Neutrophil (primary cell): ENCODE measurements around the gene MAP2K7.
"Not testable (repeated sequence)": the region's sequence is repeated elsewhere in the genome, so short reads cannot be mapped to it uniquely, and the experiment has no call there.

Experiments
- H3K27ac ChIP-seq: fragments of 200-600 bp; sonication (generic); 2 replicates; pipeline ENCODE4 v1.5.1; 2016; ENCODE audit warnings: mild to moderate bottlenecking, moderate library complexity
- H3K27me3 ChIP-seq: fragments of 200-600 bp; sonication (generic); 2 replicates; pipeline ENCODE4 v1.6.0; 2016; ENCODE audit warnings: mild to moderate bottlenecking
- H3K36me3 ChIP-seq: fragments of 200-600 bp; sonication (generic); 2 replicates; pipeline ENCODE4 v1.5.1; 2017
- H3K4me1 ChIP-seq, 2 experiments: fragments of 200-600 bp in 1 of 2; sonication (generic) in 1 of 2; 1 replicate in 1 of 2; 2 replicates in 1 of 2; pipeline versions ENCODE4 v1.5.1 to v1.6.1; 2013 to 2016; ENCODE audit warnings: low read depth in 1 of 2, low read length in 1 of 2, mild to moderate bottlenecking in 1 of 2, moderate library complexity in 1 of 2; ENCODE audit not compliant: control insufficient read depth in 1 of 2, insufficient read depth in 1 of 2
- H3K4me3 ChIP-seq, 2 experiments: fragments of 200-600 bp in 1 of 2; sonication (generic) in 1 of 2; 1 replicate in 1 of 2; 2 replicates in 1 of 2; pipeline ENCODE4 v1.5.1; 2013 to 2016; ENCODE audit warnings: low read depth in 1 of 2, low read length in 1 of 2, mild to moderate bottlenecking in 1 of 2, moderate library complexity in 1 of 2
- H3K9me3 ChIP-seq: fragments of 200-600 bp; sonication (generic); 2 replicates; pipeline ENCODE4 v1.5.1; 2016
- CTCF ChIP-seq: fragments of 200-600 bp; sonication (generic); IDR thresholded peaks from 2 replicates; pipeline ENCODE4 v1.5.1; 2016; ENCODE audit warnings: antibody characterized with exemption

MAP2K7 gene

DNA sequence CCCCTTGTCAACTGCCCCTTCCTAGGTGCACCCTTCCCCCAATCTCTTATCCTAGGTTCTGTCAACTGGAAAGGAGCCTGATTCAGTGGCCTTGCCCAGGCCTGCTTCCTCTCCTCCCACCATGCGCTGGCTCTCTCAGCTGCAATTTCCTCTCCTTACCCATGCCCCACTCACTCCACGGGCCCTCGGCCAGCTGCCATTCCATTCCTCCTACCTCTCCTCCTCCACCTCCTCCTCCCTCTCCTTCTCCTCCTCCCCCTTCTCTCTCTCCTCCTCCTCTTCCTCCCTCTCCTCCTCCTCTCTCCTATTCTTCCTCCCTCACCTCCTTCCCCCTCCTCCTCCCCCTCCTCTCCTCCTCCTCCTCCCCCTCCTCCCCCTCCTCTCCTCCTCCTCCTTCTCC lies 49.4 kb downstream of the MAP2K7 start:
- Histone ChIP-seq H3K36me3 (no peaks in the 10 kb centered on the region), H3K4me3 (no peak overlapping the region), H3K27me3 (no peaks in the 10 kb centered on the region), H3K4me1 (peaks cover 11 to 12% of the 10 kb centered on the region in 2 experiments), H3K27ac (no peak overlapping the region), H3K9me3 (no peaks in the 10 kb centered on the region)
- TF ChIP-seq CTCF: no peak

- no peaks in the 10 kb centered on the region for H3K36me3 ChIP-seq
- H3K9me3 ChIP-seq: no peaks in the 10 kb centered on the region
- no peak overlapping the region for H3K27ac ChIP-seq
- H3K4me3 ChIP-seq: no peak overlapping the region
- H3K4me1 ChIP-seq: peaks cover 11 to 12% of the 10 kb centered on the region in 2 experiments
- TF ChIP-seq CTCF: no peak
- H3K27me3 ChIP-seq: no peaks in the 10 kb centered on the region
Observed at GRCh38 chr19:7953576-7953975, 49.9 kb downstream of the MAP2K7 start.

- H3K36me3 ChIP-seq: peaks cover 8% of the 10 kb centered on the region
- H3K27ac ChIP-seq: no peak overlapping the region
- H3K4me3 ChIP-seq: no peak overlapping the region
- no peaks in the 10 kb centered on the region for H3K9me3 ChIP-seq
- no peak for TF ChIP-seq CTCF
- no peaks in the 10 kb centered on the region for H3K27me3 ChIP-seq
- peaks cover 12 to 16% of the 10 kb centered on the region in 2 experiments for H3K4me1 ChIP-seq
Observed at GRCh38 chr19:7955696-7956095, 52.0 kb downstream of the MAP2K7 start.

DNA sequence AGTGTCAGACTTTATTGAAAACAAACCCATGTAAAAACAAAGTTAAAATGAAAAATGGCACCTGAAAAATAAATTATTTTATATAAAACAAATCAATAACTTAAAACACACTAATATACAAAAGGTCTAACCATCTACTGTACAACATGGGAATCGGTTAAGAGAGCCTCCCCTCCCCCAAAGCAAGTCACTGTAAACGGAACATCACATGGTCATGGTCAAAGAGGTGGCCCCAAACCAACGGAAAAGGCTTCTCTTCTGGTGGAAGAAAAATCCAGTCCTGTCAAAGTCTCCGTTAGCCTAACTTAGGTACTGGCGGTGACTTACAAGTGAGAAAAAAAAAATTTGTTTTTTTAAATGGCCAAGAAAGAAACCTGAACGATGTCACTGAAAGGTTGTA lies 55.5 kb downstream of the MAP2K7 start:
- no peak for TF ChIP-seq CTCF
- H3K4me1 ChIP-seq: peaks cover 5% of the 10 kb centered on the region in 2 experiments
- peaks cover 38% of the 10 kb centered on the region for H3K36me3 ChIP-seq
- H3K27ac ChIP-seq: no peak overlapping the region
- H3K27me3 ChIP-seq: no peaks in the 10 kb centered on the region
- no peaks in the 10 kb centered on the region for H3K9me3 ChIP-seq
- no peak overlapping the region for H3K4me3 ChIP-seq

GRCh38 chr19:7961082-7961481 lies 57.4 kb downstream of the MAP2K7 start:
- H3K9me3 ChIP-seq, H3K4me3 ChIP-seq, H3K27ac ChIP-seq, H3K27me3 ChIP-seq, H3K4me1 ChIP-seq: not testable (repeated sequence)
- peaks cover 55% of the 10 kb centered on the region for H3K36me3 ChIP-seq

DNA sequence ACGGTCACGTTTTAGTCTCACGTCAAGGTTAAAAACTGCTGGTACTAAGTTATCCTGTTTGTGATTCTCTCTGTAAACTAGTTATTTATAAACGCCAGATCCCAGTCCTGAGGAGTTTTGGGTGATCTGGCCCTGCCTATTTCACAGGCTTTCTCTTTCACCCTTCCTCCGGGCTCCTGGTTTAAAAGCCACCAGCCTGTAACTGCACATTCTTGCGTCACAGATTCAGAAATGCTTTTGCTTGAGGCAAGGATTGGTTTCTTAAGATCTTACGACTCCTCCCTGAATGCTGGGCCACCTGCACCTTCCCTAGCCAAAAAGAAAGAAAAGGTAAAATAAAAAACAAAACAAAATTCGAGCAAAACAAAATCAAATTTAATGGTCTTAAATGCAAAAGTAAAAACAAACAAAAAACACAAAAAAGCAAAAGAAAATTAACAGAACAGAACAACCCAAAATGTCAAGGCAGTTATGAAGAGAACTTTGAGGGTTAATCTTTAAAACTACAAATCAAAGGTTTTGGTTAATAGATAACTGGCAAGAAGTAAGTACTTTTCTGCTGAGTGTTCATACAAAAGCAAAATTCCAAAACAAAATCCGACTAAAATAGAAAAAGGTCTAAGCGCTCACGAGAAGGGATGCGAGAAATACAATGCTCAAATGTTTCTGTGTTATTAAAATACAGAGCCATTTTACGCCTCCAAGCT lies 58.4 kb downstream of the MAP2K7 start:
- peaks cover 65% of the 10 kb centered on the region for H3K36me3 ChIP-seq
- peaks cover 5% of the 10 kb centered on the region in 2 experiments for H3K4me1 ChIP-seq
- no peaks in the 10 kb centered on the region for H3K9me3 ChIP-seq
- no peaks in the 10 kb centered on the region for H3K27me3 ChIP-seq
- no peak overlapping the region for H3K4me3 ChIP-seq
- TF ChIP-seq CTCF: no peak
- H3K27ac ChIP-seq: peak overlapping the region; percentile 23
